Hippocampal formation (tissue), 2 donors: ENCODE results near the gene SKI.

ENCODE experiments used
- DNase-seq, 2 donors: peaks; one replicate each; lab custom pipeline; 2025; lab: John Stamatoyannopoulos, UW

SKI gene

DNA sequence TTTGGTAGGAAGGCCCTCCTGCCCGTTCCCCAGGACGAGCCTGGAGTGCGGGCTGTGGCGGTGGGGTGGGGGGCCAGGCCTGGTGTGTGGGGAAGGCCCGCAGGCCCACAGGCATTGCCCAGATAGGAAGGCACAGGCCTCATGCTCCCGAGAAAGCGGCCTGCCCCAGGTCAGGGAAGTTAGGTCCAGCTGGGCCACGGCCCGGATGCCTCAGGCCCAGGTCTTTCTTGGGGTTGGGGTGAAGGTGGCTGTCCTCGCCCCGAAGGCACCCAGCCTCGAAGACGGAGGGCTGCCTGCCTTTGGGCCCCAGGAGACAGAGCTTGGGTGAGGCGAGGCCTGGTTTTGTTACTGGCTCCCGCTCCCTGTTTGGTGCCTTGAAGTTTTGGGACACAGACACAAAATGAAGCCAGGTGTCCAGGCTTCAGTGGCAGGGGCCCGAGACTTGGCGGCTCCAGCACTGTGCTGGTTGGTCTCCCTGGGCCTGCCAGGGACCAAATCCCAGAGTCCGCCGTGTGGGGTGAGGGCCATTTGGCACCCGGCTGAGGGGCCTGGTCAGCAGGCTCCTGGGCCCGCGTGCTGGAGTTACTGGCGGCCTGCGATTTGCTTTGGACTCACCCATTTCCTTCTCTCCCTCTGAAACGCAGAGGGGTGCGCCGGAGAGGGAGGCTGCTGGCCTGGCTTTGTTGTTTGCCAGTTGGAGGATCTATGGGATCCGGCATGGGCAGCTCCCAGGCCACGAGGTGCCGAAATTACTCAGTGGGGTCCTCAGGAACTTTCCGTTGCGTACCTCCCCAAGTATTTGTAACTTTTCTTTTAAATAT, 2.0 kb downstream of the SKI start:
- DNase-seq: peak in 1 of 2 donors; percentile 53

GRCh38 chr1:2230781-2231531, 2.8 kb downstream of the SKI start:
- peak; percentile 65 to 83 for DNase-seq

GRCh38 chr1:2231532-2232254, 3.6 kb downstream of the SKI start:
- DNase-seq: peak; percentile 55 to 56

DNA sequence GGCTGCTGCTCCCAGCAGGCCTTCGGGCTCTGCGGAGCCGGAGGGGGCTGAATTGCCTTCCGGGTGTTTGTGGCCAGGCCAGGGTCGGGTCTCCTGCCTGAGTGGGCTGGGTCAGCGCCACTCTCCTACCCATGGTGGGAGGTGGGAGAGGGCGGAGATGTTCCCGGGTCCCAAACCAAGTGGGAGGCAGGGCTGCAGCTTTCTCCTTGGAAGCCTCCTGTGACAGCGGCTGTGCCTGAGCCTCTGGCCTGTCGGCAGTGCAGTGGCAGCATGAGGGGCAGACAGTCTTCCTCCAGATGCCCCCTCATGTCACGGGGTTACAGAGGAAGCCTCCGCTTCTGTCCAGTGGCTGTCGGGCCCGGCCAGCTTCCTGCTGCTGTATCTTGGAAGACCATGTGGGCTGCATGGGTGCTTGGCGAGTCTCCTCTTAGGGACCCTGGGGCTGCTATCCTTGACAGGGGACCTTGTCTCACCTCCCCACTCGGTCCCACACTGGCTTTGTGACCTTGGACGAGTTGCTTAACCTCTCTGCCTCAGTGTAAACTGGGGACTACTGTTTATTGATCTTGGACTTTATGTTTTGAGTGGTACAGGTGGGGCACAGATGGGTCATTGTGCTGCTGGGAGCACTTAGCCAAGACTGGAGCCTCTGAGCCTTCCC, 4.3 kb downstream of the SKI start:
- no peak for DNase-seq

DNA sequence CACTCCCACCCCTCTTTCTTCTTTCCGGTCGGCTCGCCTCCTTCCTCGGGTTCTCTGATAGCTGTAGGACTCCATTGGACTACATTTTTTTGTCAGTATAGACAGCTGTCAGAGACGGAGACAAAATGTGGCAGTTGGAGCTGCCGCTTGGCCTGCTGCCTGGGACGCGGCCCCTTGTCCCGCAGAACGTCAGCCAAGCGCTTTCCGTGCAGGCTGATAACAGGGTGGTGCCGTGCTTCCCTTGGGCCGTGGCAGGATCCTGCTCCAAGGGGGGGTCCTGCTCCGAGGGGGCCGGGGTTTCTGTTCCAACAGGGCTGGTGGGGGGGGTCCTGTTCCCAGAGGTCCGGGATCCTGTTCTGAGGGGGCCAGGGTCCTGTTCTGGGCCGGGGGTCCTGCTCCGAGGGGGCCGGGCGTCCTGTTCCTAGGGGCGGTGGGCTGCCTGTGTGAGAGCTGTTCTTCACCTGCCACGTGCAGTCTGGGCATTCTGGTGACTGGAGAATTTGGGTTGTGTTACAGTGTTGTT, 4.9 kb downstream of the SKI start:
- DNase-seq: no peak

- DNase-seq: no peak
Measured at GRCh38 chr1:2233468-2233867, 5.3 kb downstream of the SKI start.

DNA sequence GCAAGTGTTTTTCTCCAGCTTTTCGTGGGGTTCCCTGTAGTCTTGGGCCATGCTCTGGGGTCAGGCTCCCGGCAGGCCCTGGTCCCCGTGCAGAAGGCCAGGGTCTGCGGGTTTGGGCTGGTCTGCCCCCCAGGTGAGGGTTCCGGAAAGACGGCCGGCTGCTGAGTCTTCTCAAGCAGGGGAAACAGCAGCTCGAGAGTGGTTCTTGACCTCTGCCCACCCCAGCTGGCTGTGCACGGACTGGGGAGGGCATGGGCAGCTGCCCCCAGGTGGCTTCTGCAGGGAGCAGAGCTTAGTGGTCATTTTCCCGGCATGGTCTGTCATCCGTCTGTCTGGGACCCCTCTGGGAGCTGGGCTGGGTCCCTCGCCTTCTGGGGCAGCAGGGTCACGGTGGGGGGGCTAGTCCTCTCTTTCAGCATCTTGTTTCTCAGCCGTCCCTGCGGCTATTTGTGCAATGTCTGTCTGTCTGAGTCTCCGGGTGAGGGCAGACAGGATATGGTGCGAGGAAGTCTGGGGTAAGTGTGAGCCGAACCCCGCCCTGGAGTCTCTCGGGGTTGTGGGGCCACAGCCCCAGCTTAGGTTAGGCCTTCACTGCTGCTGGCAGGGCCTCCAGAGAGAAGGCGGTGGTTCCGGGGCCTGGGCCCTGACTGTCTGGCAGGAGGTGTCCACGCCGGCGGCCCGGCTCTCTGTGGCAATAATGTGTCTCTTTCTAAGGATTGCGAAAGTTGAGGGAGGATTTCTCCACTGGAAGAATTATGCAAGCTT, 6.1 kb downstream of the SKI start:
- peak; percentile 42 to 72 for DNase-seq

DNA sequence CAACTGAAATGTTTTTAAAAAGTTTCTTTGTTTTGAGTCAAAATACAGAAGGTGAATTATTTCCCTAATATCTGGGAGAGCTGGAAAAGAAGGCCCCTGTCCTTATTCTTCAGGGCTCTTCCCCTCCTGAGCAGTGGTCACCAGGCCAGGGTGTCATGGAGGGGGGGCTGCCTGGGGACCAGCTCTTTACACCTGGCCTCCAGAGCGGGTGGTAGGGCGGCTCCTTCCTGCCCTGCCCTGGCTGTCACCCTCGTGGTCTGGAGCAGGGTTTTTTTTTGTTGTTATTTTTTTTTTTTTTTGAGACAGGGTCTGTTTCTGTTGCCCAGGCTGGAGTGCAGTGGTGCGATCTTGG, 6.6 kb downstream of the SKI start:
- no peak for DNase-seq

GRCh38 chr1:2235300-2235998, 7.3 kb downstream of the SKI start:
- DNase-seq: no peak

DNA sequence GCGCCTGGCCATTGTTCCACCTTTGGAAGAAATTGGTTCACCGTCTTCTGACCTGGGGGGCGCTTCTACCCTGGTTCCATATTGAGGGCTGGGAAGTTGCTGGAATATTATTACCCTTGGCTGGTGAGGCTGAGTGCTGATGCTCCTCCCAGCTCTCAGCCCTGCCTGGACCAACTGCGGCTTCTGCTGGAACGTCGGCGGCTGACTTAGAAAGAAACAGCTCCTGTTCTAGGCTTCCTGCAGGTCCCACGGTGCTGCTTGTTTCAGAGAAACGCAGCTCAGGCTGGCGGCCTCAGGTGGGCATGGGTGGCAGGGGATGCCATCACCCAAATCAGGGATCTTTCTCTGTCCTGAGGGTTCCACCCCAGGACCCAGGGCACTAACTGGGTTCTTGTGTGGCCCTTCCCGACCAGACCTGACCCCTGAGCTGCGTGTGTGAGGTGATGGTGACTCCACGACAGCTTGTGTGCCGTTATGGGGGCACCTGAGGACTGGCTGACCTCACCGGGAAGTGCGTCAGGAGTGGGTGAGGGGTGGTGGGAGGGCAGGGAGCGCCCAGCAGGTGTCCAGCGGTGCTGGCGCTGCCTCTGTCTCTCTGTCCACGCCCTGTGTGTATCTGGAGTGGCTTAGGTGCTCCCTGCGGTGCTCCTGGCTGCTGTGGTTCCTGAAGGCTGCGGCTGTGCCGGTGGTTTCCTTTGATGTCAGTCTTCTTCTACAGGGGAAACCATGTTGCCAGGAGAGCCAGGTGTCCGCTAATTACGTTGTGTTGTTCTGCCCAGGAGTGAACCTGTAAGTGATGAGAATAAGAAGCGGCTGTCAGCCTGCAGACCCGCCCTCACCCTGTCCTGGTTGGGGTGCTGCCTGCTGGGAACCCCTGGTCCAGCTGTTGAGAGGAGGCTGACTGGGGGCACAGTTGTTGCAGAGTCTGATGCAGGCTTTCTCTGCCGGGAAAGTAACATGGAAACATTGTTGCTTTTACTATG, 8.9 kb downstream of the SKI start:
- no peak for DNase-seq

DNA sequence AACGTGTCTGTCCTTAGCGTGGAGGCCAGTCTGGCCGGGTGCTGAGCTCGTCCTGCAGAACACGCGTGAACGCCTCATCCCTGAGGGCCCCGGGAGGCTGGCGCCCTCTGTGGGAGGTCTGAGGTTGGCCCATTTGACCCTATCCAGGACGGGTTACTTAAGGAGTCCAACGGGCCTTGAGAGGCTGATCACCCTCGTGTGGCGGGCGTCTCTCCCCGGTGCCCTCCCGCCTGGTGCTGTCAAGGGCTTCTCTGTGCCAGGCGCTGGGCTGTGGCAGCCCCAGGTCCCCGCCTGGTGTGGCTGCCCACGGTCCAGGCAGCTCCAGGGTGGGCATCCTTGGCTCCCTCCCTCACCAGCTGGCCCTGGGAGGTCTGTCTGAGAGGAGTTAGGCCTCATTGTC, 9.7 kb downstream of the SKI start:
- DNase-seq: peak in 1 of 2 donors; percentile 21

DNA sequence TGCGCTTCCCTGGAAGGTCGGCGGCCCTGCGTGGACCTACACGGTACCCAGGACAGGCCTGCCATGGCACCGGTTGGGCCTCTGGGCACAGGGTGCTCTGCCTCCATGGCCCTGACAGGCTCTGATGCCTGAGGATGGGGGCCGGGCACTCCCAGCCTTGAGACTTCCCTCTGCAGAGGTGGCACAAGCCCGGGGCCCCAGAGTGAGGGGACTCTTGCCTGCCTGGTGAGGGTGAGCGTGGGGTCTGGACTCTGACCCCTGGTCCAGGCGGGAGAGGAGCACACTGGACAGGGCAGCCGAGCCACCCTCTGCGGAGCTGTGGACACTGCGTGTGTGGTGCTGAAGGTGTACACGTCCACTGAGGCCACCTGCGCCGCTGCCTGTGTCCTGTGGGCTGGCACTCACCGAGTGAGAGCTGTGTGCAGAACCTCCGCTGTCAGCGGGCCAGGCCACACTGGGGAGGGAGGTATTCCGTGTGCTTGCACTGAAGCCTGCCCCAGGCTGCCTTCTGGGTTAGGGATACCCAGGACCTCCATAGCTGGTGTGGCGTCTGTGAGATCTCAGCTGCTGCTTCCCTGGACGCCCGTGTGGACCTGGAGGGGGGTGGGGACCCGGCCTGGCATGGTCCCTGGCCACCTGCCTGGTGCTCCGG, 10.4 kb downstream of the SKI start:
- DNase-seq: no peak

DNA sequence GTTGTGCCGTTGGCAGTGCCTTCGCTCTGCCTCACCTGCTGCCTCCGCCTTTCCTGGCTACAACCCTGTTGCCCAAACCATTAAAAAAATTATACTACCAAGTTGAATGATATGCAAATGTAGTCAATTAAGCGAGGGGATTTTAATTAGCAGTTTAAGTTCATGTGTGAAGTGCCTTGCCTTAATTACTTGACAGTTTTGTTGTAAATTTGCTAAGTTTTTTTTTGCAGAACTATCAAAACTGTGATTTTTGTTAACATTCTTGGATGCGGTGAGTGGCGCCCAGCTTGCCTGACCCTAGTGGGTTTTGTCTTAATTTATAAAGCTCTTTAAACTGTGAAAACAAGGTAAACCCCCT, 10.9 kb downstream of the SKI start:
- DNase-seq: no peak

- DNase-seq: no peak
Measured at GRCh38 chr1:2239384-2239985, 11.4 kb downstream of the SKI start.

GRCh38 chr1:2240270-2241156, 12.4 kb downstream of the SKI start:
- DNase-seq: peak in 1 of 2 donors; percentile 46

DNA sequence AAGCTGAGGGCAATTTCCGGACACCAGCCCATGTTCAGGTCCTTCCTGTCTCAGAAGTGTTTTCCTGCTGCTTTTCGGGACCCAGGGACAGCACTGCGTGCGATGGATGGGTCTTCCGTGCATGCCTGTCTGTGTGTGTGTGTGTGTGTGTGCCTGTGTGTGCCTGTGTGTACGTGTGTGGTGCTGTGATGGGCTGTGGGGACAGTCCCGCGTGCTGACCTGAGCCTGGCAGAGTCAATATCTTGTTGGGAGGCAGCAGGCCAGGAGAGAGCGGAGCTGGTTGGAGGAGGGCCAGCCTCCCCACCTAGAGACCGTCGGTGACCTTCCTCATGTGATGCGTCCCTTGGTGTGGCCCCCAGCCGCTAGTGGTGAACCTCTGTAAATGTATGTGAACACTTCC, 13.7 kb downstream of the SKI start:
- DNase-seq: no peak
